ENCODE data around the gene P2RX1. TPM values are rescaled to one million over a fixed set of nuclear protein-coding genes. Genes with fewer than 3 reads are reported as not detected.
A peak's percentile ranks its signal among the peaks of the same experiment; 100 is the strongest.

P2RX1 gene
- 0.07 TPM for polyA plus RNA-seq (2013, experiment 1 of 2; ENCODE audit: insufficient read length)
- 0.11 TPM for polyA plus RNA-seq (2013, experiment 2 of 2; ENCODE audit: insufficient read length)

GRCh38 chr17:3915995-3916696, at the start of gene P2RX1:
Gene P2RX1 (minus strand): TSS chr17:3916465. CDS start chr17:3916225, 240 bp downstream.
- no peak for DNase-seq

- DNase-seq: peak; percentile 32
Observed at GRCh38 chr17:3965118-3965800, 49.0 kb upstream of the P2RX1 start.

GRCh38 chr17:3964203-3965117, 48.2 kb upstream of the P2RX1 start, which contains the start of gene ATP2A3:
Gene ATP2A3 (minus strand): TSS chr17:3964437. CDS start chr17:3964291, 146 bp downstream.
- DNase-seq: no peak

- no peak for DNase-seq
Observed at GRCh38 chr17:3963237-3964201, 47.3 kb upstream of the P2RX1 start.

GRCh38 chr17:3962965-3963236, 46.6 kb upstream of the P2RX1 start:
- no peak for DNase-seq

- no peak for DNase-seq
Observed at GRCh38 chr17:3962217-3962964, 46.1 kb upstream of the P2RX1 start.

GRCh38 chr17:3961564-3962047, 45.3 kb upstream of the P2RX1 start:
- no peak for DNase-seq

- no peak for DNase-seq
Observed at GRCh38 chr17:3960764-3961163, 44.5 kb upstream of the P2RX1 start.

GRCh38 chr17:3959921-3960601, 43.8 kb upstream of the P2RX1 start:
- DNase-seq: no peak

GRCh38 chr17:3959295-3959899, 43.1 kb upstream of the P2RX1 start:
- DNase-seq: peak; percentile 12

GRCh38 chr17:3957735-3958599, 41.7 kb upstream of the P2RX1 start:
- no peak for DNase-seq

- DNase-seq: no peak
Observed at GRCh38 chr17:3956983-3957382, 40.7 kb upstream of the P2RX1 start.

GRCh38 chr17:3956327-3956957, 40.2 kb upstream of the P2RX1 start:
- DNase-seq: no peak

- no peak for DNase-seq
Observed at GRCh38 chr17:3955673-3955988, 39.4 kb upstream of the P2RX1 start.

- DNase-seq: no peak
Observed at GRCh38 chr17:3954976-3955672, 38.9 kb upstream of the P2RX1 start.

GRCh38 chr17:3954086-3954485, 37.8 kb upstream of the P2RX1 start:
- DNase-seq: no peak

- DNase-seq: no peak
Observed at GRCh38 chr17:3953542-3953941, 37.3 kb upstream of the P2RX1 start.

GRCh38 chr17:3952186-3952585, 35.9 kb upstream of the P2RX1 start:
- DNase-seq: no peak
